ENCODE measurements around the gene UBA5. TPM values are rescaled to one million over a fixed set of nuclear protein-coding genes. Genes with fewer than 3 reads are reported as not detected.

The UBA5 gene
- total RNA-seq, 2 donors from 2014 or later: 41.8 to 61.6 TPM

DNA sequence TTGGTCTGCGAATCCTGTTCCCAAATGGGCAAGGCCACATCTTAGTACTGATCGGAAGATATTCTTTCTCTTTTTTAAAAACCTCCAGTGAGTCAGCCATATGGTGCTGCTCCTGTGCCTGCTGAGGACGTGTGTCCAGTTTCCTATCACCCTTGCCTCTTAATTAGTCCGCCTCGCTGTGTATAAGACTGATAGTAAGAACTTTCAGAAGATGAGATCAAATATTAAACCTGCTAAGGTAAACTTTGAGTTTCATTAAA lies 612 bp downstream of the UBA5 start:
- Mint-ChIP-seq H3K4me1 (peaks cover 30% of the 10 kb centered on the region), H3K4me3 (peak overlapping the region; percentile 90), H3K36me3 (ENCODE audit: low read depth) (peaks cover 55% of the 10 kb centered on the region), H3K27me3 (no peaks in the 10 kb centered on the region), H3K27ac (peak overlapping the region; percentile 94), H3K9me3 (no peaks in the 10 kb centered on the region)
- no peak for ATAC-seq (replicated peaks)

DNA sequence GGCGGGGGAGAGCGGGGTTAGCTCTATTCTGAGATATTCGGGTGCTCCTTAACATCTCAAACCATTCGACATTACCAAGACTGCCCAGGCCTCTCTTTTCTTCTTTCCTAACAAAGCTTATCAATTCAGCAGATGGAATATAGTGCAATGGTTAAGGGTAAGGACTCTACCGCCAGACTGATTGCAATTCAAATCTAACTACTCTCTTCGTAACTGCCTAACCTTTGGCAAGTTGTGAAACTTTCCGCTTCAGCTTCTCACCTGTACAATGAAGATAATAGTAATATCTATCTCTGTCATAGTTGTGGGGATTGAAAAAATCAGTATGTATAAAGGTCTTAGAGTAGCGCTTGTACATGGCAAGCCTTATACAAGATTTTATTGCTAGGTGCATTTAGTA lies 972 bp downstream of the UBA5 start:
- peak; percentile 5 for ATAC-seq (replicated peaks)
- H3K36me3 Mint-ChIP-seq (ENCODE audit: low read depth): peaks cover 59% of the 10 kb centered on the region
- no peaks in the 10 kb centered on the region for H3K27me3 Mint-ChIP-seq
- peaks cover 30% of the 10 kb centered on the region for H3K4me1 Mint-ChIP-seq
- no peaks in the 10 kb centered on the region for H3K9me3 Mint-ChIP-seq
- H3K27ac Mint-ChIP-seq: peak overlapping the region; percentile 94
- peak overlapping the region; percentile 90 for H3K4me3 Mint-ChIP-seq

DNA sequence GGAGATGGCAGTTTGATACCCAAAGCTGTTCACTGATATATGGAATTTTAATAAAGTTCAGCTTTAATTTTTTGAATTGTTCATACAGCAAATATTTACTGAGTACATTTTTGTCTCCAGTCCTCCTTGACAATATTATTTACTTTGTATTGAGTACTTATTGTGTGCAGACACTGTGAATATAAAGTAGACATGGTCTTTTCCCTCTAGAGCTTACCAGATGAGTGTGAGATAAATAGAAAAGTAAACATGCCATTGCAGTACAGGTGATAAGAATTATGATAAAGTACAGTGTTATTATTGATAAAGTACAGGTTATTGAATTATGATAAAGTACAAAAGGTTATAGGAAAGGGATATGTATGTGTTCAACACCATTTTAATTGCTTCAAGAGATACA lies 2.1 kb downstream of the UBA5 start:
- ATAC-seq (replicated peaks): no peak
- Mint-ChIP-seq H3K36me3 (ENCODE audit: low read depth) (peaks cover 68% of the 10 kb centered on the region), H3K4me3 (peak overlapping the region; percentile 90), H3K27ac (no peak overlapping the region), H3K9me3 (no peaks in the 10 kb centered on the region), H3K27me3 (no peaks in the 10 kb centered on the region), H3K4me1 (peaks cover 30% of the 10 kb centered on the region)

DNA sequence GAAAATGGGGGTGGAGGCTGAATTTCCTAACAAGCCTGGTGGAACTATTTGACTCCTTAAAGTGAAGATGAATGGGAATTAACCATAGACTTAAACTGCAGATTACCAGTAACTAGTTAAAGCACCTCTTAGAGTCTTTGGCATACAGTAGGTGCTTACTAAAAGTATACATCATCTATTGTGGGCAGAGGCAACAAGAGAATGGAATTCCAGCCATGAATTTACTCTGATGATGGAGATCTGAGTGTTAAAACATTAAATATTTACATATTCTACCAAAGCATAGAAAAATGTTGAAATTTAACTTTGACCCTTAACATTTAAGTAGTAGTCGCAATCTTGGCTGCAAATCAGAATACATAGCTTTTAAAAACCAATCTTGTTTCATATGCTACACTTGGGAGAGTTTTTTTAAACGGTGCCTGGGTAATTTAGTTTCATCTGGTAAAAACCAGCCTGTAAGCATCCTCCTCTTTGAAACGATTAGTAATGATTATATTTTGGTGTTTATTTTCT lies 5.2 kb downstream of the UBA5 start:
- peaks cover 24% of the 10 kb centered on the region for H3K4me1 Mint-ChIP-seq
- H3K36me3 Mint-ChIP-seq (ENCODE audit: low read depth): peaks cover 83% of the 10 kb centered on the region
- H3K9me3 Mint-ChIP-seq: no peaks in the 10 kb centered on the region

DNA sequence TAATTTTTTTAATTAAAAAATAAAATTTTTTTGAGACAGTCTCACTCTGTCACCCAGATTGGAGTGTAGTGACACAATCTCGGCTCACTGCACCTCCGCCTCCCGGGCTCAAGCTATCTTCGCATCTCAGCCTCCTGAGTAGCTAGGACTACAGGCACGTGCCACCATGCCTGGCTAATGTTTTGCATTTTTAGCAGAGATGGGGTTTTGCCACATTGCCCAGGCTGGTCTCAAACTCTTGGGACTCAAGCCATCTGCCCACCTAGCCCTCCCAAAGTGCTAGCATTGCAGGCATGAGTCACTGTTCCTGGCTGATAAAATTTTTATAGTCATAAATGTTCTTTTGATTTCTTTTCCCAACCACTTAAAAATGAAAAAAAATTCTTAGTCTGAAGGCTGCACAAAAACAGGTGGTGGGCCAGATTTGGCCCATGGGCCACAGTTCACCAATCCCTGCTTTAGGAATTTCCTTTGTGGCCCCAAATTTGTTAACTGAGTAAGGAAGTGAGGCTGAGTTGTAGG lies 9.2 kb downstream of the UBA5 start:
- Mint-ChIP-seq H3K27me3 (no peaks in the 10 kb centered on the region), H3K36me3 (ENCODE audit: low read depth) (peaks cover 96% of the 10 kb centered on the region), H3K4me1 (peaks cover 8% of the 10 kb centered on the region), H3K27ac (no peak overlapping the region), H3K9me3 (no peaks in the 10 kb centered on the region), H3K4me3 (no peak overlapping the region)
- no peak for ATAC-seq (replicated peaks)

More for the DNA sequence above, 5.2 kb downstream of the UBA5 start:
- Mint-ChIP-seq H3K4me3 (no peak overlapping the region), H3K27me3 (no peaks in the 10 kb centered on the region), H3K27ac (no peak overlapping the region)
- no peak for ATAC-seq (replicated peaks)

DNA sequence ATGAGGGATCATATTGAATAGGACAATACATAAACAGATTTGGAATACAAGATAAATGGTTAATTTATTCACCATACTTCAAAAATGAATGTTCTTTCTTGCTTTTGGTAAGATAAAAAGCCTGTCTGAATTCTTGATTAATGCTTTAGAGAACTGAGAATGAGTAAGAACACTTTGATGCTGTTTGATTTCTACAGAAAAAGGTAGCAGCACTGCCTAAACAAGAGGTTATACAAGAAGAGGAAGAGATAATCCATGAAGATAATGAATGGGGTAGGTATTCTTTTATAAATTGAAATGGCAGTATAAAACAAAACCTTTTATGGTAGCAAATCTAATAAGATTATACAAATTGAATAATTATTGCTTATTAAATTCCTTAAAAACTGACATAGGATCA lies 15.3 kb downstream of the UBA5 start:
- Mint-ChIP-seq H3K4me3 (no peak overlapping the region), H3K36me3 (ENCODE audit: low read depth) (peaks cover 90% of the 10 kb centered on the region), H3K4me1 (no peaks in the 10 kb centered on the region), H3K9me3 (no peaks in the 10 kb centered on the region), H3K27me3 (no peaks in the 10 kb centered on the region), H3K27ac (peak overlapping the region; percentile 56)
- ATAC-seq (replicated peaks): peak; percentile 19

DNA sequence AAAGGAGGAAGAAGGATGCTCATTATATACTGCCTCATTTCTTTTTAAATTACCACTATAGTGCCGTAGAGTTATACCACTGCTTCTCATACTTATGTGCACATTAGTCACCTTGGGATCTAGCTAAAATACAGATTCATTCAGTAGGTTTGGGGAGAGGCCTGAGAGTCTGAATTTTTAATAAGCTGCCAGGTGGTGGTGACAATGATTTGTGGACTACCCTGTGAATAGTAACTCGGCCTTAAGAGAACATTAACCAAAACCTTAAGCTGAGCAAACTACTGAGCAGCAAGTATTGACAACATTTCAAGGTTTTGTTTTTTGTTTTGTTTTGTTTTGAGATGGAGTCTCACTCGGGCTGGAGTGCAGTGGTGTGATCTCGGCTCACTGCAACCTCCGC lies 19.8 kb downstream of the UBA5 start:
- no peak for ATAC-seq (replicated peaks)
- no peaks in the 10 kb centered on the region for H3K9me3 Mint-ChIP-seq
- H3K36me3 Mint-ChIP-seq (ENCODE audit: low read depth): peaks cover 82% of the 10 kb centered on the region
- no peaks in the 10 kb centered on the region for H3K4me1 Mint-ChIP-seq
- H3K27ac Mint-ChIP-seq: no peak overlapping the region
- no peak overlapping the region for H3K4me3 Mint-ChIP-seq
- no peaks in the 10 kb centered on the region for H3K27me3 Mint-ChIP-seq

DNA sequence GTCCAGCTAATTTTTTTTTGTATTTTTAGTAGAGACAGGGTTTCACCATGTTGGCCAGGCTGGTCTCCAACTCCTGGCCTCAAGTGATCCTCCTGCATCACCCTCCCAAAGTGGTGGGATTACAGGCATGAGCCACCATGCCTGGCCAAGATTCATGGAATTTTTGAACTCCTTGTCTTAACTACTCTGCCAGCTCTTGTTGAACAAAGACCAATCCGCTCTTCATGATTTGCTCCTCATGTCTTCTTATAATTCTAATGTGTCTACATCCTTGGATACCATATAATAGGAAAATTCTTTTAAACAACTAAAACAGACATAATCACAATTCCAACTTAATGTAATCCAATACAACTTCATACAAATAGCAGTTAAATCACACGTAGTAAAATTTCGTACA lies 21.3 kb downstream of the UBA5 start:
- ATAC-seq (replicated peaks): no peak
- Mint-ChIP-seq H3K27me3 (no peaks in the 10 kb centered on the region), H3K36me3 (ENCODE audit: low read depth) (peaks cover 82% of the 10 kb centered on the region), H3K4me3 (no peak overlapping the region), H3K4me1 (no peaks in the 10 kb centered on the region), H3K9me3 (no peaks in the 10 kb centered on the region), H3K27ac (no peak overlapping the region)

DNA sequence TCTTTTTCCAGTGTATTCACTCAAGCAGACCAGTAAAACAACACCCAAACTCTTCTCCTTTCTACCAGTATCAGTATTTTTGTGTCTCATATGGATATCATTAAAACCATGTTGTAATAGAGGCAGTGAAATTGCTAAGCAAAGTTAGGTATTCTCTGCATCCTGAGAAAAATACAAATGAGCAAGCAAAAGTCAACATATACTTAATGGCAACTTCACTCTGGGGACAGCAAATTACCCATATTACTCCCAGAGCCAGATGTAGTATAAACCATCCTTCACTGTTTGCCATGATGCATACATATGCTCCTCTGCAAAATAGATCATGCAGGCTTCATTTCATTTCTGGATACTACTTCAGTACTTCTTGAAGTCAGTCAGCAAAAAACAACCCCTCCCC lies 22.1 kb downstream of the UBA5 start:
- no peaks in the 10 kb centered on the region for H3K4me1 Mint-ChIP-seq
- no peaks in the 10 kb centered on the region for H3K9me3 Mint-ChIP-seq
- no peaks in the 10 kb centered on the region for H3K27me3 Mint-ChIP-seq
- peaks cover 82% of the 10 kb centered on the region for H3K36me3 Mint-ChIP-seq (ENCODE audit: low read depth)
- no peak overlapping the region for H3K4me3 Mint-ChIP-seq
- H3K27ac Mint-ChIP-seq: no peak overlapping the region
- ATAC-seq (replicated peaks): no peak

DNA sequence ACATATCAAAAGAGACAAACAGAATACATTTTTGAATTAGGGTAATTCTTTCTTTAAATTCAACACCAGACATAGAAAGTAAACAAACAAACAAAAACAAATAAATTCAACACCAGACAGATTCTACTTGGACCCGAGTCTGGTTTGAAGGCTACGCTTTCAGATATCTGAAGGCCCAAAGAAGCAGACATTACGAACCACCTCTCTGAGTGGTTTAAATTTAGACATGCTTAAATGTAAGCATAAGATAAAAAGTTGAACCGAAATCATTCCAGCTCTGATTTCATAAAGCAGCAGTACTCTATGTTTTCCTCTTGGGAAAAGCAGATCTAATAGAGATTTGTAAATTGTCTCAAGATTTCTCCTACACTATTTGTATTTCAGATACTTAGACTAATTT lies 29.9 kb downstream of the UBA5 start:
- Mint-ChIP-seq H3K4me1 (no peaks in the 10 kb centered on the region), H3K36me3 (ENCODE audit: low read depth) (peaks cover 88% of the 10 kb centered on the region), H3K4me3 (no peak overlapping the region), H3K9me3 (no peaks in the 10 kb centered on the region), H3K27ac (no peak overlapping the region), H3K27me3 (no peaks in the 10 kb centered on the region)
- no peak for ATAC-seq (replicated peaks)

DNA sequence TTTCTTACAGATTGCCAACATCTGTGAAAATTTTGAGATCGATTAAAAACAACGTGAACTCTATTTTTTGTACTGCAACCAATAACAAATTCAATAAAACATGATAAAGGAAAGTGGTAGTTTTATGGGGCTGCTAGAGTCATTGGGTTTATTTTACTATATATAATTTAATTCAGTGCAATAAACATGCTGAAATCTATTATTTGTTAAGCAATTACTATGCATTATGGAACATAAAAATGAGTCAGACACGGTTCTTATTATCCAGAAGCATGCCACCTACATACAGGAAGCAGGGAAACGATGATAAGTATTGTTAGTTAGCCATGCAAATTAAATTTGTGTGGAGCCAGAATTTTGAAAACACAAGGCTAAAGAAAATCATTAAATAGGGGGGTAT lies 34.9 kb downstream of the UBA5 start:
- Mint-ChIP-seq H3K27ac (peak overlapping the region; percentile 71), H3K9me3 (no peaks in the 10 kb centered on the region), H3K4me3 (no peak overlapping the region), H3K36me3 (ENCODE audit: low read depth) (peaks cover 89% of the 10 kb centered on the region), H3K4me1 (no peaks in the 10 kb centered on the region), H3K27me3 (no peaks in the 10 kb centered on the region)
- no peak for ATAC-seq (replicated peaks)

DNA sequence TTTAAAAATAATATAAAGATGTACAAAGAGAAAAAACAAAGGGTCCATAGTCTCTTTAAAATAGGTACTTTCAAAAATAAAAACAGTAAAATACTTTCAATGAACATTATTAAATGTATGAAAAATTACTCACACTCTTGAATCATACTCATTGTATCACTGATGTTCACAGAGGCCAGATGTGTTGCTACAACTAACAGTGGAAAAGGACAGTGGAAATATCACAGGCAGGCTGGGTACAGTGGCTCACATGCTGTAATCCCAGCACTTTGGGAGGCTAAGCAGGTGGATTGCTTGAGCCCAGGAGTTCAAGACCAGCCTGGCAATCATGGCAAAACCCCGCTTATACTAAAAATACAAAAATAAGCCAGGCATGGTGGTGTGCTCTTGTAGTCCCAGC lies 35.3 kb downstream of the UBA5 start:
- peak overlapping the region; percentile 71 for H3K27ac Mint-ChIP-seq
- no peaks in the 10 kb centered on the region for H3K9me3 Mint-ChIP-seq
- no peaks in the 10 kb centered on the region for H3K4me1 Mint-ChIP-seq
- H3K4me3 Mint-ChIP-seq: no peak overlapping the region
- H3K27me3 Mint-ChIP-seq: no peaks in the 10 kb centered on the region
- no peak for ATAC-seq (replicated peaks)
- H3K36me3 Mint-ChIP-seq (ENCODE audit: low read depth): peaks cover 89% of the 10 kb centered on the region

DNA sequence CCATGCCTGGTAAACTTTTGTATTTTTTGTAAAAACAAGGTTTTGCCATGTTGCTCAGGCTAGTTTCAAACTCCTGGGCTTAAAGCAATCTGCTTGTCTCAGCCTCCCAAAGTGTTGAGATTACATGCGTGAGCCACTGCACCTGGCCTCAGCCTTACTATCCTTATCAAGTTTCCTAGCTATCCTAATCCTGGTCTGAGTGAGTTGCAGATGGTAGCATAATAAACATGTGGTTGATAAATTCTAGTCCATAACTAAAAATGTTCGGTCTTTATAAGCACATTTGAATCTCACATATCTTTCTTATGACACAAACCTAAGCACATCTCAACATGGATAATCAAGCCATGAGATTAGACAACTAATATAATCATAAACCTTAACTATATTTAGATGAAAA lies 43.6 kb downstream of the UBA5 start:
- no peak overlapping the region for H3K4me3 Mint-ChIP-seq
- H3K36me3 Mint-ChIP-seq (ENCODE audit: low read depth): peaks cover 96% of the 10 kb centered on the region
- H3K4me1 Mint-ChIP-seq: peaks cover 6% of the 10 kb centered on the region
- H3K27ac Mint-ChIP-seq: no peak overlapping the region
- ATAC-seq (replicated peaks): no peak
- no peaks in the 10 kb centered on the region for H3K27me3 Mint-ChIP-seq
- no peaks in the 10 kb centered on the region for H3K9me3 Mint-ChIP-seq

DNA sequence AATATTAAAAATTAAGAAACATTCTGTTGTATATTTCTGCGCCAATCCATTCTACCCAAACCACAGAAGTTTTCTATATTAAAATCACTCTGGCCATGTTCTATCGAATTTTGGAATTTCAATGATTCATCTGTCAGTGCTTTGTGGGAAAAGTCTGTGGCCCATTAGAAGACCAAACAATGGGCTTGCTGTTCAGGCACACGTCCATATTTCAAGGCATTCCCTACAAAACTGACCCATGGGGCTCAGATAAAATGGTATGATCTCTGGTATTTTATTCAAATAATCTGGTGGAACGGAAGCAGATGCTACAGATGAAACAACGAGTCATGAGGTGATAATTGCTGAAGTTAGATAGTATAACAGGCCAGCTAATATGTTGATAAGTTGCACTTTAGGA lies 49.6 kb downstream of the UBA5 start:
- no peaks in the 10 kb centered on the region for H3K27me3 Mint-ChIP-seq
- ATAC-seq (replicated peaks): no peak
- no peak overlapping the region for H3K27ac Mint-ChIP-seq
- H3K4me1 Mint-ChIP-seq: peaks cover 6% of the 10 kb centered on the region
- no peak overlapping the region for H3K4me3 Mint-ChIP-seq
- peaks cover 92% of the 10 kb centered on the region for H3K36me3 Mint-ChIP-seq (ENCODE audit: low read depth)
- no peaks in the 10 kb centered on the region for H3K9me3 Mint-ChIP-seq

DNA sequence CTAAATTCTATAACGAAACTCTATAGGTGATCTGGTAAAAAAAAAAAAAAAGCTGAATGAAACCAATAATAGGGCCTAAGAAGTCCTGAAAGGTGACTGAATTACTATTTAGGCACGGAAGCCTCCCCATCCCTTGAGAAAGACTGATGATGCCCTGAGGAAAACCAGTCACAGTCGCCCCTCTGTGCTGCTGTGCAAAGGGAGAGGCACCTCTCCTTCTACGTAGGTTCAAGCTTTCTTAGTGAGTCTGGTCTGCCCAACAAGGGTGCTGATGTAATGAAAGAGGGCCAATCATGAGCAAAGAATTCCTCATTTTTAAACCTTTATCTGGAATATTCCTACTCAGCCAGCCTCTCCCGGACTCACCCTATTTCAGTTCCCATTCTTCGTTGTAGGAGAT lies 50.2 kb downstream of the UBA5 start:
- no peak for ATAC-seq (replicated peaks)
- H3K4me3 Mint-ChIP-seq: no peak overlapping the region
- H3K27me3 Mint-ChIP-seq: no peaks in the 10 kb centered on the region
- H3K9me3 Mint-ChIP-seq: no peaks in the 10 kb centered on the region
- H3K4me1 Mint-ChIP-seq: peaks cover 6% of the 10 kb centered on the region
- H3K27ac Mint-ChIP-seq: no peak overlapping the region
- H3K36me3 Mint-ChIP-seq (ENCODE audit: low read depth): peaks cover 92% of the 10 kb centered on the region

All from activated T-helper 17 cell treated with anti-CD3 and anti-CD28 coated beads, Interleukin-2, amount 50 U/mL, for 72 hours (primary cell).